ELF-1 (cell line): ENCODE measurements around the gene GTF2IRD1.
"Not testable (repeated sequence)": the region's sequence is repeated elsewhere in the genome, so short reads cannot be mapped to it uniquely, and the experiment has no call there.

ENCODE experiments used
- DNase-seq: peaks from one replicate; pipeline ENCODE4 v3.0.0-alpha.2; 2016; ENCODE audit warnings: low read depth, low spot score

GTF2IRD1 gene

GRCh38 chr7:74489997-74490945, 36.6 kb downstream of the GTF2IRD1 start:
- no peak for DNase-seq

- not testable (repeated sequence) for DNase-seq
Observed at GRCh38 chr7:74491490-74491889, 37.8 kb downstream of the GTF2IRD1 start.

- no peak for DNase-seq
Observed at GRCh38 chr7:74493295-74493694, 39.6 kb downstream of the GTF2IRD1 start.

GRCh38 chr7:74494076-74494548, 40.4 kb downstream of the GTF2IRD1 start:
- DNase-seq: no peak

GRCh38 chr7:74495112-74496086, 41.7 kb downstream of the GTF2IRD1 start:
- no peak for DNase-seq

GRCh38 chr7:74496272-74496671, 42.6 kb downstream of the GTF2IRD1 start:
- DNase-seq: no peak

GRCh38 chr7:74496773-74497172, 43.1 kb downstream of the GTF2IRD1 start:
- DNase-seq: not testable (repeated sequence)

- DNase-seq: no peak
Observed at GRCh38 chr7:74498354-74498753, 44.6 kb downstream of the GTF2IRD1 start.

GRCh38 chr7:74498996-74499834, 45.5 kb downstream of the GTF2IRD1 start:
- no peak for DNase-seq

GRCh38 chr7:74499835-74500388, 46.2 kb downstream of the GTF2IRD1 start:
- no peak for DNase-seq

- no peak for DNase-seq
Observed at GRCh38 chr7:74501298-74501697, 47.6 kb downstream of the GTF2IRD1 start.

GRCh38 chr7:74502216-74502891, 48.6 kb downstream of the GTF2IRD1 start:
- DNase-seq: no peak

GRCh38 chr7:74503061-74503460, 49.4 kb downstream of the GTF2IRD1 start:
- DNase-seq: no peak

- no peak for DNase-seq
Observed at GRCh38 chr7:74503943-74504342, 50.2 kb downstream of the GTF2IRD1 start.

- DNase-seq: no peak
Observed at GRCh38 chr7:74505471-74506324, 52.0 kb downstream of the GTF2IRD1 start.

GRCh38 chr7:74506325-74506724, 52.6 kb downstream of the GTF2IRD1 start:
- DNase-seq: no peak

- no peak for DNase-seq
Observed at GRCh38 chr7:74507538-74508319, 54.0 kb downstream of the GTF2IRD1 start.

GRCh38 chr7:74509453-74509852, 55.7 kb downstream of the GTF2IRD1 start:
- not testable (repeated sequence) for DNase-seq
